ENCODE data around the gene IQGAP1. TPM values are rescaled to one million over a fixed set of nuclear protein-coding genes. Genes with fewer than 3 reads are reported as not detected.
"Not testable (repeated sequence)": the region's sequence is repeated elsewhere in the genome, so short reads cannot be mapped to it uniquely, and the experiment has no call there.

The IQGAP1 gene
- total and polyA plus RNA-seq, 11 donors, result 18.9 to 115 (median 36.1) TPM

GRCh38 chr15:90414408-90415028, 26.5 kb downstream of the IQGAP1 start:
- WGBS, 4 donors, result 69 to 72% (median 70%) methylated on average over 9 of the region's 9 CpGs
- H3K9me3 ChIP-seq, result peaks cover 0 to 5% (median 0%) of the 10 kb centered on the region in 12 donors
- intact Hi-C loops (cut with DNase I), result loop anchor here in 1 of 10 donors (2.0 kb wide), 1 partner anchor 14 kb away; no protein-coding TSS in a partner anchor

GRCh38 chr15:90416052-90416451, 28.0 kb downstream of the IQGAP1 start:
- H3K36me3 ChIP-seq, result peaks cover 0 to 15% (median 0%) of the 10 kb centered on the region in 9 donors
- intact Hi-C loops (cut with DNase I); H3K9me3 ChIP-seq; H3K4me3 ChIP-seq; H3K27me3 ChIP-seq; DNase-seq; H3K27ac ChIP-seq; ATAC-seq: not testable (repeated sequence)
- 92 to 98% (median 96%) methylated on average over 5 of the region's 5 CpGs for WGBS, 4 donors
- H3K4me1 ChIP-seq, result peaks cover 15 to 86% (median 71%) of the 10 kb centered on the region in 12 donors

More at GRCh38 chr15:90414408-90415028, 26.5 kb downstream of the IQGAP1 start:
- Histone ChIP-seq H3K27ac (peak overlapping the region in 6 of 12 donors; percentile 11 to 86 (median 32)), H3K27me3 (no peaks in the 10 kb centered on the region), H3K36me3 (peaks cover 0 to 21% (median 0%) of the 10 kb centered on the region in 9 donors), H3K4me1 (peaks cover 9 to 75% (median 57%) of the 10 kb centered on the region in 12 donors), H3K4me3 (peak overlapping the region in 1 of 12 donors; percentile 15)
- DNase-seq, result no peak
- TF ChIP-seq POLR2A (IDR thresholded peaks at IDR 0.05) (no peak), CTCF (IDR thresholded peaks at IDR 0.05) (no peak)
- peak in 1 of 4 donors; percentile 50 for ATAC-seq

- intact Hi-C loops (cut with DNase I), result no loop called here
- 72 to 81% (median 79%) methylated on average over 4 of the region's 4 CpGs for WGBS, 4 donors
- peaks cover 18 to 86% (median 70%) of the 10 kb centered on the region in 12 donors for H3K4me1 ChIP-seq
- peak overlapping the region in 2 of 12 donors; percentile 51 to 79 for H3K27ac ChIP-seq
- DNase-seq (no peak), ATAC-seq (no peak)
- no peaks in the 10 kb centered on the region for H3K27me3 ChIP-seq
- H3K36me3 ChIP-seq, result peaks cover 0 to 15% (median 0%) of the 10 kb centered on the region in 9 donors
- H3K9me3 ChIP-seq, result peaks cover 0 to 5% (median 0%) of the 10 kb centered on the region in 12 donors
- H3K4me3 ChIP-seq, result no peak overlapping the region
- no peak for TF ChIP-seq POLR2A (IDR thresholded peaks at IDR 0.05)
- no peak for TF ChIP-seq CTCF (IDR thresholded peaks at IDR 0.05)
Observed at GRCh38 chr15:90418627-90419026, 30.6 kb downstream of the IQGAP1 start.

- Histone ChIP-seq H3K9me3 (peaks cover 0 to 5% (median 0%) of the 10 kb centered on the region in 12 donors), H3K27ac (peak overlapping the region in 2 of 12 donors; percentile 51 to 79), H3K27me3 (no peaks in the 10 kb centered on the region), H3K36me3 (peaks cover 0 to 15% (median 0%) of the 10 kb centered on the region in 9 donors), H3K4me1 (peaks cover 18 to 86% (median 71%) of the 10 kb centered on the region in 12 donors), H3K4me3 (no peak overlapping the region)
- TF ChIP-seq POLR2A (IDR thresholded peaks at IDR 0.05) (no peak), CTCF (IDR thresholded peaks at IDR 0.05) (no peak)
- ATAC-seq (no peak), DNase-seq (no peak)
- intact Hi-C loops (cut with DNase I), result no loop called here
Observed at GRCh38 chr15:90419206-90419605, 31.2 kb downstream of the IQGAP1 start.
